NCI-H2196 (cell line): ENCODE data around the gene DBNL.

ENCODE experiments used
- DNase-seq: peaks from one replicate; lab custom pipeline; 2025; ENCODE audit not compliant: unreplicated experiment; lab: John Stamatoyannopoulos, UW

The DBNL gene

DNA sequence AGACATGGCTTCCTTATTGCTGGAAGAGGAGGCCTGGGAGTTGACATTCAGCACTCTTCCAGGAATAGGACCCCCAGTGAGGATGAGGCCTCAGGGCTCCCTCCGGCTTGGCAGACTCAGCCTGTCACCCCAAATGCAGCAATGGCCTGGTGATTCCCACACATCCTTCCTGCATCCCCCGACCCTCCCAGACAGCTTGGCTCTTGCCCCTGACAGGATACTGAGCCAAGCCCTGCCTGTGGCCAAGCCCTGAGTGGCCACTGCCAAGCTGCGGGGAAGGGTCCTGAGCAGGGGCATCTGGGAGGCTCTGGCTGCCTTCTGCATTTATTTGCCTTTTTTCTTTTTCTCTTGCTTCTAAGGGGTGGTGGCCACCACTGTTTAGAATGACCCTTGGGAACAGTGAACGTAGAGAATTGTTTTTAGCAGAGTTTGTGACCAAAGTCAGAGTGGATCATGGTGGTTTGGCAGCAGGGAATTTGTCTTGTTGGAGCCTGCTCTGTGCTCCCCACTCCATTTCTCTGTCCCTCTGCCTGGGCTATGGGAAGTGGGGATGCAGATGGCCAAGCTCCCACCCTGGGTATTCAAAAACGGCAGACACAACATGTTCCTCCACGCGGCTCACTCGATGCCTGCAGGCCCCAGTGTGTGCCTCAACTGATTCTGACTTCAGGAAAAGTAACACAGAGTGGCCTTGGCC, 16.6 kb downstream of the DBNL start:
- DNase-seq, result no peak

GRCh38 chr7:44061645-44062179, 17.2 kb downstream of the DBNL start:
- no peak for DNase-seq

DNA sequence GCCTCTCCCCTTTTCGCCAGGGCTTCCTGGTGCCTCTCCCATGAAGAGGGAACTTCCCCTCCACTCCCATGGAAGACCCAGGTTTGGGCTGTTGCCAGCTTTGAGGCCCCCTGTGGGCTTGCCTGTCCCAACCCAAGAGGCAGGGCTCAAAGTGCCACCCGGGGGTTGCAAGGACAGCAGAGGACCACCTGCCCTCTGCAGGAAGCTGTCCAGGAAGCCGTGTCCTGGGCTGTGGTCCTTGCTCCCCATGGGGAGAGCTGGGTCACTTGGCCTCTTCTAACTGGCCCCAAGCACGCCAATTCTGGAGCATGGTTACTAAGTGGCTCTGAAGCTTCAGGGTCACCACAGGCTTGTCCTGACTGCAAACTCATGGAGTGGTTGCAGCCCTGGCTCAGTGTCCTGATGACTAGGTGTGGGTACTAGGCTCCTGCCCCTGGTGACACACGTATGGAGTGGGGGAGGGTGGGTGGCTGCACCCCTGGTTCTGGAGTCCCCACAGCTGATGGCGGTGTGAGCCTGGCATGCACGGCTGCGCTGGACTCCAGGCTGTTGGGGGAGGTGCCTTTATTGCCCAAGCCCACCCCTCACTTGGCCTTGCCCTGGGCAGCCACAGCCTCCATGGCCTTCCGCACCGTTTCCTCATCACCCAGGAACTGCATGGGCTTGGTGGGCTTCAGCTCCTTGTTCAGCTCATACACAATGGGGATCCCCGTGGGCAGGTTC, 17.8 kb downstream of the DBNL start:
- DNase-seq, result no peak

- DNase-seq, result no peak
These were observed 18.4 kb downstream of the DBNL start for GRCh38 chr7:44062903-44063295.

- DNase-seq, result no peak
These were observed 19.0 kb downstream of the DBNL start for GRCh38 chr7:44063547-44063893.

DNA sequence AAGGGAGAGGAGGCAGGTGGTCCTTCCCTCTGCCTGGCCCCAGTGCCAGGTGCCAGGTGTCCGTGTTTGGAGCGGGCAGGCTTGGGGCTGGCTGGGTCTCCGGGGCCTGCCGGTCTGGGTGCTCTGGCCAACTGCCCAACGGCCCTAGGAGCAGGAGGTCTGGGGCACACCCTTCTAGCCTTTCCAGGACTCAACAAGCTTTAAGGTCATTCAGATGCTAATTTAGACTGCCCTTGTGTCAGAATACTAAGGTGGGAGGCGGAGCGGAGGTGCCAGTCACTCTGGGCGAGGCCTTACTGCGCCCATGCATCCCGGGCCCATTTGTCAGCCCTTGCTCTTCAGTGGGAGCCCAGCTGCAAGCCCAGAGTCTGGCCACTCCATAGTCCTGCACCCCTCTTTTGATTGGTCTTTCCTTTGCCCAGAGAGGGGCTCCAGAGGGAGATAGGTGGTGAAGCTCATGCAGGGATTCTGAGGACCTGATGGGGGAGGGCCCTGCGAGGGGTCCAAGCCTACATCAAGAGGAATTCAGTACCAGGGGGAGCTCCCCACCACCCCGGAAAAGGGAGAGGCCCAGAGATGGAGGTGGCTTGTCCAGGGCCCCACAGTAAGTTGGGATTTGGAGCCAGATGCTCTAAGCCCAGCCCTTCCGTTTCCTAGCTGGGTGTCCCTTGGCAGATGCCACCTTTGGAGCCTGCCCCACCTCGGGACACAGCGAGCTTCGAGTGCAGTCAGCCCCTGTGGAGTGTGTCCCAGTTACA, 19.6 kb downstream of the DBNL start:
- no peak for DNase-seq

DNA sequence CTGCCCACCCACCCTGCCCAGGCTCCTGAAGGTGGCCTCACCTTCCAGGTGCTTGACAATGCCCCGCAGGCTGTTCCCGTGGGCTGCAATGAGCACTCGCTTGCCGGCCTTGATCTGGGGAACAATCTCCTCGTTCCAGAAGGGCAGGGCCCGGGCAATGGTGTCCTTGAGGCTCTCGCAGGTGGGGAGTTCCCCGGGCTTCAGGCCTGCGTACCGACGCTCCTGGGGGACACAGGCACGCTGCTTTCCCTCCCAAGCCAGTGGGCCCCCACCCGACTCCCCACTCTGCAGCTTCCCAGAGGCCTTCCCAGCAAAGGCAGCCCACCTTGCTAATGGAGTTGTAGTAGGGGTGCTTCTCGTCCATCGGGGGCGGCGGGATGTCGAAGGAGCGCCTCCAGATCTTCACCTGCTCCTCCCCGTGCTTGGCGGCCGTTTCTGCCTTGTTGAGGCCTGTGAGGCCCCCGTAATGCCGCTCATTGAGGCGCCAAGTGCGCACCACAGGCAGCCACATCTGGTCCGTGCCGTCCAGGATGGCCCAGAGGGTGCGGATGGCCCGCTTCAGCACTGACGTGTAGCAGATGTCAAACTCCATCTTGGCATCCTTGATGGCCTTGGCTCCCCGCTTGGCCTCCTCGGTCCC, 20.4 kb downstream of the DBNL start:
- DNase-seq, result no peak

DNA sequence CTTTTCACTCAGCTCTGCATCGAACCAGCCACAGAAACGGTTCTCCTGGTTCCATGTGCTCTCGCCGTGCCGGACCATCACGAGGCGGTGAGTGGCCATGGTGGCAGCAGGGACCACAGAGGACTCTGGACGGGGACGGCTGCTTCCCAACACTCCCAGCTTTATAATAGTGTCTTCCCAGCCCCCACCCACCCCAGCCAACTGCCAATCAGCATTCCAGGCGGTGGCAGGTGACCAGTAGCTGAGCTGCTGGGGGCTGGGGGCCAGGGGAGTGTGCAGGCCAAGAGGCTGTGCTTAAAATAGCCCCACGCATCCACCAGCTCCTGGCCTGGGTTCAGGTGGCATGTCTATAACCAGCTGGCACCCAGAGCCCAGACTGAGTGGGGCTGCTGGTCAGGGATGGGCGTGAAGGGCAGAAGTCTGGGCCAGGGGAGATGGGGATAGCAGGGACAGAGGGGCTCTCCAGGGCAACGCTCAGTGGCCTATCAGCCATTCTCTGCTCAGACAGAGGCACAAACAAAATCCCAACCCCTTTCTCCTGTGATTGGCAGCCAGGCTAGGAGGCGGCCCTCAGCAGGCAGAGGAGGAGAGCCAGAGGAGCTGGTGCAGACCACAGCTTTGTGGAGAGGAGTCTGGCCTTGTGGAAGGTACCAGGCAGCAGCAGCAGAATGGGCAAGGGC, 21.1 kb downstream of the DBNL start, which contains the start of gene PGAM2:
Gene PGAM2, minus strand, starts transcription at position 137 of the 680 bp plus-strand sequence. Its CDS starts 38 bp downstream, at position 99.
- peak; percentile 16 for DNase-seq

GRCh38 chr7:44066111-44066460, 21.6 kb downstream of the DBNL start:
- no peak for DNase-seq

- no peak for DNase-seq
These were observed 22.1 kb downstream of the DBNL start for GRCh38 chr7:44066494-44067063.

- no peak for DNase-seq
These were observed 22.8 kb downstream of the DBNL start for GRCh38 chr7:44067064-44067951.

DNA sequence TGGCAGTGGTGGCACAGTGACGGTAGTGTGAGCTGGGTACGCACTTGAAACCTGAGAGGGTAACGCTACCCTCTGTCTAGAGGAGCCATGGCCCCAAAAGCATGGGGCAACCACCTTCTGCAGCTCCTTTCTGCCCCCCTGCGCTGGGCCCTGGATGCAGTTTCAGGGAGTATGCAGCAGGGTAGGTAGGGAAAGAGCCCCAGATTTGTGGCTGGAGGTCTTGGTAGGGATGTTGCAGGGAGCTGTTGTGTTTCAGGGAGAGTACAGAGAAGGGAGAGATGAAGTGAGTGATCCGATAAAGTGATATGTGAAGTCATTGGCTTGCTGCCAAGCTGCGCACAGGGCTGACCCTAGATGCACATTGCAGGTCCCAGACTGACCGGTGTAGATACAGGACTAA, 23.6 kb downstream of the DBNL start:
- peak; percentile 17 for DNase-seq

DNA sequence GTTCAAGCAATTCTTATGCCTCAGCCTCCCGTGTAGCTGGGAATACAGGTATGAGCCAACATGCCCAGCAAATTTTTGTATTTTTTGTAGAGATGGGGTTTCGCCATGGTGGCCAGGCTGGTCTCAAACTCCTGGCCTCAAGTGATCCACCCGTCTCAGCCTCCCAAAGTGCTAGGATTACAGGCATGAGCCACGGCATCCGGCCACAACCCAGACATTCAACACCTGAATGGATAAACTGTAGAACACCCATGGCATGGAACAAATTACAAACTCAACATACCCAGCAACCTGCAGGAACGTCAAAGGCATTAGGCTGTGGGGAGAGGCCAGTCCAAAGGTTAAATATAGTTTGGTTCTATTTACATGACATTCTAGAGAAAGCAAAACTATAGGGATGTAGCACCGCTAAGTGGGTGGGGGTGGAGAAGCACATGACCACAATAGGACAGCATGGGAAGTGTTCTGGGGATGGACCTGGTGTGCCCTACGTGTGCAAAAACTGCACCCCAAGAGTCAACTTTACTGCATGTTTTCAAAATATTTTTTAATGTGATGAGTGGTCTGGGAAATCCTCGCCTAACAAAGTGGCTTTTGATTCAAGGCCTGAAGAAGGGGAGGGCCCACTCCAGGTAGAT, 27.3 kb downstream of the DBNL start:
- DNase-seq, result no peak

DNA sequence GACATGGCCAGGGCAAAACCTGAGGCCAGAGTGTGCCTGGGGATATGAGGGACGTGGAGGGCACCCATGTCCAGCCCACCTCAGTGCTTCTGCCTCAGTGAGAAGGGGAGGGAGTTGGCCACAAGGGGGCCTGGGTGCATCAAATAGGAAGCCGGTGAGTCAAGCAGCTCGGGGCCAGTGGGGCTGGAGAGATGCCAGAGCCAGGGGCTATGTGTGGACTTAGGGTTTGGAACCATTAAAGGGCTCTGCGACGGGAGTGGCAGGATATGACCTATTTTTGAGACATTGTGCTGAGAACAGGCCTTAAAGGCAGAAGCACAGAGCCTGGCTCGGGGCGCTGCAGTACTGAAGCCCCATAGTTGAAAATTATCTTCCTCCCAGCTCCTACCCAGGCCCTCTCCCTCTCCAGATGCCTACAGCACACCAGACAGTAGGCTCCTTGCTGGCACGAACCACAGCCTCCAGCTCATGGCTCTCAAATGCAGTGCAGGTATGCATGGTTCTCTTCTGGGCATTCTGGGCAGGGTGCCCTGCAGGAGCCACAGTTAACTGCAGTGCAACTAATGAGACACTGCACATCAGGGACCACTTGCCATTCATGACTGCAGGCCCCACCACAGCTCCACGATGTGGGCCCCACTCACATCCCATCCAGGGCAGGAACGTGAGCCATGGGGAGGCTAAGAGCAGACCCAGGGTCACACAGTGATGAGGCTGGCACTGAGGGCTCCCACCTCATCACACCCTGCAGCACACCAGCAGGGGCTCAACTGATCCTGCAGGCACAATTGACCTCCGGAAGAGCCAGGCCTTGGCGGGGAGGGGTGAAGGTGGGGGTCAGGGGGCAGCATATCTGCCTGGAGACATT, 28.1 kb downstream of the DBNL start:
- peak; percentile 61 for DNase-seq

DNA sequence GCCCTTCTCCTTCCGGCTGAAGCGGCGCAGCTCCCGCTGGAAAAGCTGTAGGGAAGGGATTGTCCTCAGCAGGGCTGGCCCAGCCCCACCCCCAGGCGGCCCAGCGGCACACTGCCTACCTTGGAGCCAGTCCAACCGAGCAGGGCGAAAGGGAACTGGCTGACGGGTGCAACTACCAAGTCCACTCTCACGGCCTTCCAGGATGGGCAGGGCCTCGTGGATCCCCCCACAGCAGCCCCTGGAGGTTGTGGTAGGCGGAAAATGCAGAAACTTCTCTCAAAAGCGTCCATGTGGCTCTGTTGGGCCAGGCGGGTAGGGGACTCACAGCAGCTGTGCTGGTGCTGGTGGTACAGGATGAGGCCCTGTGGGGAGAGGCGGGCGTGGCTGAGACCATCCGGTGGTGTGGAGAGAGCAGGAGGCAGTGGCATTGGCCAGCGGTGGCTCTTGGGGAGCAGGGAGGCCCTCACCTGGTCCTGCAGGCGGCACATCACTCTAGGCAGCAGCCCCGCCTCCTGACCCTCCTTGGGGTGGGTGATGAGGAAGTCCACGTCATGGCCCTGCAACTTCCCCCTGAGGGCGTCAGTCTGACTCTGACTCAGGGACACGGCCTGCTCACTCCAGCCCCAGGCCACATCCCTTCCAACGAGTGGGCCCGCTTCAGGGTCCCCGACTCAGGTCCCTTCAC, 29.3 kb downstream of the DBNL start:
- DNase-seq, result no peak

DNA sequence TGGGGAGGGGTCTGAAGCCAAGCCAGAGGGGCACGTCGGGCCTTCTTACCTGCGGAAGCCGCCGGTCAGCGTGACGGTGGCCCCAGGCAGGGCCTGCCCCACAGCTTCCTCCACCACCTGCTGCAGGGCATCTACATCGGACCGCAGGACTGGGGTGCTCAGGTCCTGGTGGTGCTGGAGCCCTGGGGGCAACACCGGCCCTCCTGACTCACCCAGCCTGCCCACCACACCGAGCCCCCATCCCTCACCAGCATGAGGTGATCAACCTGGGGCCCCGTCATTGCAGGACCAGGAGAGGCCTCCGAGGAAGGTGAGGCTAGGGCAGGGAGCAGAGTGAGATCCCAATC, 29.8 kb downstream of the DBNL start:
- no peak for DNase-seq

GRCh38 chr7:44075296-44076075, 31.0 kb downstream of the DBNL start:
- no peak for DNase-seq
